ENCODE measurements around the gene GALNT12. TPM values are rescaled to one million over a fixed set of nuclear protein-coding genes. Genes with fewer than 3 reads are reported as not detected.

The GALNT12 gene
- total RNA-seq, 1 experiment from 2014 or later, result 31.2 TPM

DNA sequence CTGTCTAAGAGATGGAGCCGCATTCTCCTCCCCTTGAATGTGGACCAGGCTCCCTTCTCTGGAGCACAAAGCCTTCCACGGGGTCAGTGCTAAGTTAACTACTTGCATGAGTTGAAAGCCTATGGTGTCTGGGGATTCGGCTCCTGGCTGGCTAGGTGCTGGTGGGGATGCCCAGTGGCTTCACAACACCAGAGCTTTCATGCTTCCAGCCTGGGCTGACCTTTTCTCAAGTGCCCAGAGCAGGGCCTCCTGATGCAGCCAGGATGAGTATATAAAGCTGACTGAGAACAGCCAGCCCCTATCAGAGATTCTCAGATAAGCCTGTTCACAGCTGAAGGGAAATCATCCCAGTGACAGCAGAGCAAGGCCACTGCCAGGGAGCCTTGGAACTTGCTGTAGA, 11.8 kb downstream of the GALNT12 start:
- ChIA-PET RAD21 (ENCODE audit: low non-redundant PET in 1 of 2, low total read pairs in 2 of 2, uncharacterized antibody in 2 of 2, unreplicated experiment in 2 of 2) (no interaction called here), CTCF (no interaction called here), POLR2A (no interaction called here)
- no peak overlapping the region for H3K27ac ChIP-seq (ENCODE audit: low read depth, low read length)
- H3K27me3 ChIP-seq (ENCODE audit: insufficient read depth, low read length), result no peaks in the 10 kb centered on the region
- H3K4me3 ChIP-seq (replicated peaks in 1 of 2; ENCODE audit: low read depth in 1 of 2, low read length in 2 of 2), result no peak overlapping the region
- no peaks in the 10 kb centered on the region; a peak in 1 of 4 replicates for H3K9me3 ChIP-seq (ENCODE audit: control insufficient read depth in 1 of 2, insufficient read depth in 1 of 2, low read depth in 1 of 2, low read length in 2 of 2)
- no peak for ATAC-seq
- no peaks in the 10 kb centered on the region for H3K79me2 ChIP-seq (ENCODE audit: insufficient read depth, low read length)
- no peak for DNase-seq (ENCODE audit: low read depth, low spot score)
- H3K9ac ChIP-seq (ENCODE audit: low read length), result no peak overlapping the region
- no peaks in the 10 kb centered on the region for H3K9me2 ChIP-seq (ENCODE audit: insufficient read depth)
- TF ChIP-seq, protein P1, sequence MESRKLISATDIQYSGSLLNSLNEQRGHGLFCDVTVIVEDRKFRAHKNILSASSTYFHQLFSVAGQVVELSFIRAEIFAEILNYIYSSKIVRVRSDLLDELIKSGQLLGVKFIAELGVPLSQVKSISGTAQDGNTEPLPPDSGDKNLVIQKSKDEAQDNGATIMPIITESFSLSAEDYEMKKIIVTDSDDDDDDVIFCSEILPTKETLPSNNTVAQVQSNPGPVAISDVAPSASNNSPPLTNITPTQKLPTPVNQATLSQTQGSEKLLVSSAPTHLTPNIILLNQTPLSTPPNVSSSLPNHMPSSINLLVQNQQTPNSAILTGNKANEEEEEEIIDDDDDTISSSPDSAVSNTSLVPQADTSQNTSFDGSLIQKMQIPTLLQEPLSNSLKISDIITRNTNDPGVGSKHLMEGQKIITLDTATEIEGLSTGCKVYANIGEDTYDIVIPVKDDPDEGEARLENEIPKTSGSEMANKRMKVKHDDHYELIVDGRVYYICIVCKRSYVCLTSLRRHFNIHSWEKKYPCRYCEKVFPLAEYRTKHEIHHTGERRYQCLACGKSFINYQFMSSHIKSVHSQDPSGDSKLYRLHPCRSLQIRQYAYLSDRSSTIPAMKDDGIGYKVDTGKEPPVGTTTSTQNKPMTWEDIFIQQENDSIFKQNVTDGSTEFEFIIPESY (IDR thresholded peaks at IDR 0.05; ENCODE audit: extremely low read depth, insufficient replicate concordance, low read length), result no peak
- no peak for TF ChIP-seq RAD21 (IDR thresholded peaks at IDR 0.05; ENCODE audit: low read depth)
- TF ChIP-seq CEBPB (IDR thresholded peaks at IDR 0.05; ENCODE audit: low read depth), result no peak
- intact Hi-C loops (cut with micrococcal nuclease), result no loop called here
- H4K20me1 ChIP-seq (ENCODE audit: insufficient read depth), result no peaks in the 10 kb centered on the region
- H3K4me2 ChIP-seq (ENCODE audit: low read length), result no peak overlapping the region
- no peaks in the 10 kb centered on the region for H3K4me1 ChIP-seq (ENCODE audit: control insufficient read depth in 1 of 2, insufficient read depth in 2 of 2, low read length in 2 of 2)
- no TSS peak for BruUV-seq (replicated peaks)
- no peak overlapping the region for H2AFZ ChIP-seq (ENCODE audit: low read depth, low read length, poor library complexity, severe bottlenecking)
- no peaks in the 10 kb centered on the region for H3K36me3 ChIP-seq (ENCODE audit: control insufficient read depth in 1 of 2, insufficient read depth in 2 of 2, low read length in 2 of 2)

DNA sequence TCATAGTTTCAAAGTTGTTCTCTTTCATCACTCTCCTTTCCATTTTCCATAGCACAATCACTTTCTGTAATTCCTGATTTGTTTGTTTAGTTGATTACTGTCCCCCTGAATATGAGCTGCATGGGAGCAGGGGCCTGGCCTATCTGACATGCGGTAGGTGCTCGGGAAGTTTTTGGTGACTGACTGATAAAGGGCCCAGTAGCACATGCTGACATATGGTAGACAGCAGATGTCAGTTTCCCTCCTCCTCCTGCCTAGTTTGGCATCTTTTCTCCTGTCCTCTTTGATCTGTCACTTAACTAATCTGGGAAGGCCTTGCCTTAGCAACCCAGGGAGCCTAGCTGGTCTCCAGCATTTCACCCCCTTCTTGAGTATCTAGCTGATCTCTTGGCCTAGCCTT, 14.4 kb downstream of the GALNT12 start:
- no peak for ATAC-seq
- no TSS peak for BruUV-seq (replicated peaks)

More for the DNA sequence above, 14.4 kb downstream of the GALNT12 start:
- ChIA-PET CTCF (no interaction called here), POLR2A (no interaction called here), RAD21 (ENCODE audit: low non-redundant PET in 1 of 2, low total read pairs in 2 of 2, uncharacterized antibody in 2 of 2, unreplicated experiment in 2 of 2) (no interaction called here)
- TF ChIP-seq EZH2 (IDR thresholded peaks at IDR 0.05), result no peak
- TF ChIP-seq ZFX (IDR thresholded peaks at IDR 0.05), result no peak
- H3K79me2 ChIP-seq (ENCODE audit: insufficient read depth, low read length), result no peaks in the 10 kb centered on the region
- no peaks in the 10 kb centered on the region for H4K20me1 ChIP-seq (ENCODE audit: insufficient read depth)
- H3K4me3 ChIP-seq (replicated peaks in 1 of 2; ENCODE audit: low read depth in 1 of 2, low read length in 2 of 2), result no peak overlapping the region
- no peaks in the 10 kb centered on the region for H3K4me1 ChIP-seq (ENCODE audit: control insufficient read depth in 1 of 2, insufficient read depth in 2 of 2, low read length in 2 of 2)
- DNase-seq (ENCODE audit: low read depth, low spot score), result no peak
- no peaks in the 10 kb centered on the region; a peak in 1 of 4 replicates for H3K9me3 ChIP-seq (ENCODE audit: control insufficient read depth in 1 of 2, insufficient read depth in 1 of 2, low read depth in 1 of 2, low read length in 2 of 2)
- intact Hi-C loops (cut with micrococcal nuclease), result no loop called here
- no peaks in the 10 kb centered on the region for H3K27me3 ChIP-seq (ENCODE audit: insufficient read depth, low read length)
- H3K27ac ChIP-seq (ENCODE audit: low read depth, low read length), result no peak overlapping the region
- no peaks in the 10 kb centered on the region for H3K9me2 ChIP-seq (ENCODE audit: insufficient read depth)
- no peak overlapping the region for H3K4me2 ChIP-seq (ENCODE audit: low read length)
- H2AFZ ChIP-seq (ENCODE audit: low read depth, low read length, poor library complexity, severe bottlenecking), result no peak overlapping the region
- no peak overlapping the region for H3K9ac ChIP-seq (ENCODE audit: low read length)
- no peaks in the 10 kb centered on the region for H3K36me3 ChIP-seq (ENCODE audit: control insufficient read depth in 1 of 2, insufficient read depth in 2 of 2, low read length in 2 of 2)
